SK-N-MC (cell line): Measurements from ENCODE around the gene MARK3.

Experiments used
- EZH2 ChIP-seq: fragments of 200-600 bp; sonication (generic); IDR thresholded peaks from one replicate; pipeline ENCODE4 v1.6.1; 2017; ENCODE audit warnings: antibody characterized with exemption
- FOXP2 ChIP-seq: optimal IDR thresholded peaks from 2 replicates; pipeline ENCODE3; 2011; ENCODE audit warnings: mild to moderate bottlenecking, moderate library complexity; ENCODE audit not compliant: insufficient read depth; ENCODE audit errors: extremely low read length, control extremely low read depth
- POLR2AphosphoS5 ChIP-seq: IDR thresholded peaks from 2 replicates; pipeline ENCODE4 v1.6.1; 2012; ENCODE audit warnings: mild to moderate bottlenecking, low read depth, low read length, borderline replicate concordance

GRCh38 chr14:103532216-103533136 lies 147.3 kb downstream of the MARK3 start:
- TF ChIP-seq EZH2 (no peak), POLR2AphosphoS5 (no peak), FOXP2 (no peak)
